ENCODE measurements around the gene ARHGEF28.

DNA sequence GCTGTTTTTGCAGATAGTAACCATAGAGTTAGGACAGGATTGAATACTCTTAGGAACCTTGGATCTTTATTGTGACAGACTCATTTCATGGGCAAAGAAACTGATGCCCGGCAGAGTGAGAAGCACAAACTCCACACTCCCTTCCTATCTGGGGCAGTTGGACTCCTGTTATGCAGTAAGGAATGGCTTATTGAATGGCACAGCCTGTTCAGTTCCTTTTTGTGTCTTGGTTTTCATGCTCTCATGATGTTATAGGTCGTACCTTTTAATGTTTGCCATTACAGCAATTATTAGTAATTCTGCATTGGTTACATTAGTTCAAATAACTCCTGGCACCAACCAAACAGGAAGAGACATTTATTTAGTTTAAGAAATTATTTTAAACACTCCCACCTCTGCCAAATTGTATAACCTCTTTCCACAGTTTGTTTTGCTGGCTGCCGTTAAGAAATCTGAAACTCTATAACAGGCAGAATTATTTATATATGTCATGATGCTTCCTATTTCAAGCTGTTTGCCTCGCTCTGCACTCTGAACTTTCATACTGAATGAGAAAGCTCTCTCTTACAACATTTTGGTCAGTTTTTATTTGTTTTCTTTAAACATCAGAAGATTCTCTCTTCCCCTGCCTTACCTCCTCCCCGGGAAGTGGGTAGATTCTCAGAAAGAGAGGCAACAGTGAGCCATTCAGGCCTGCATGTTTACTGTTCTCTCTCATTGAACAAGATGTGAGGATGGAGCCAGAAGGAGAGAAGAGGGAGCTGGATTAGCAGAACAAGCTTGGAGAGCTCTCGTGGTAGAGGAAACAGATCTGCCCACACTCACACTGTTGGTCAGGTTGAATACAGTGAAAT lies 144.4 kb downstream of the ARHGEF28 start:
- TF ChIP-seq, protein P1, sequence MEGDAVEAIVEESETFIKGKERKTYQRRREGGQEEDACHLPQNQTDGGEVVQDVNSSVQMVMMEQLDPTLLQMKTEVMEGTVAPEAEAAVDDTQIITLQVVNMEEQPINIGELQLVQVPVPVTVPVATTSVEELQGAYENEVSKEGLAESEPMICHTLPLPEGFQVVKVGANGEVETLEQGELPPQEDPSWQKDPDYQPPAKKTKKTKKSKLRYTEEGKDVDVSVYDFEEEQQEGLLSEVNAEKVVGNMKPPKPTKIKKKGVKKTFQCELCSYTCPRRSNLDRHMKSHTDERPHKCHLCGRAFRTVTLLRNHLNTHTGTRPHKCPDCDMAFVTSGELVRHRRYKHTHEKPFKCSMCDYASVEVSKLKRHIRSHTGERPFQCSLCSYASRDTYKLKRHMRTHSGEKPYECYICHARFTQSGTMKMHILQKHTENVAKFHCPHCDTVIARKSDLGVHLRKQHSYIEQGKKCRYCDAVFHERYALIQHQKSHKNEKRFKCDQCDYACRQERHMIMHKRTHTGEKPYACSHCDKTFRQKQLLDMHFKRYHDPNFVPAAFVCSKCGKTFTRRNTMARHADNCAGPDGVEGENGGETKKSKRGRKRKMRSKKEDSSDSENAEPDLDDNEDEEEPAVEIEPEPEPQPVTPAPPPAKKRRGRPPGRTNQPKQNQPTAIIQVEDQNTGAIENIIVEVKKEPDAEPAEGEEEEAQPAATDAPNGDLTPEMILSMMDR (IDR thresholded peaks at IDR 0.05; ENCODE audit: low read depth, low read length, poor library complexity, severe bottlenecking): no peak
- TF ChIP-seq EZH2phosphoT487 (IDR thresholded peaks at IDR 0.05; ENCODE audit: borderline replicate concordance, low read length): no peak

Measured in DOHH2 (cell line).